CD4-positive, alpha-beta T cell treated with Interleukin-6 for 4 hours (primary cell): ENCODE results near the gene CFAP46.
"Not testable (repeated sequence)": the region's sequence is repeated elsewhere in the genome, so short reads cannot be mapped to it uniquely, and the experiment has no call there.

Experiments
- DNase-seq: peaks from one replicate; pipeline ENCODE4 v3.0.0-alpha.2; 2020; ENCODE audit warnings: mixed read lengths

CFAP46 gene

GRCh38 chr10:132926777-132927650 is 15.4 kb downstream of the CFAP46 start:
- DNase-seq: no peak

- no peak for DNase-seq
These were observed 16.3 kb downstream of the CFAP46 start for GRCh38 chr10:132926070-132926469.

- DNase-seq: no peak
These were observed 16.8 kb downstream of the CFAP46 start for GRCh38 chr10:132925614-132926013.

- no peak for DNase-seq
These were observed 17.3 kb downstream of the CFAP46 start for GRCh38 chr10:132925071-132925561.

- no peak for DNase-seq
These were observed 18.1 kb downstream of the CFAP46 start for GRCh38 chr10:132924046-132924952.

GRCh38 chr10:132923384-132923783 is 19.0 kb downstream of the CFAP46 start:
- DNase-seq: not testable (repeated sequence)

GRCh38 chr10:132922872-132923271 is 19.5 kb downstream of the CFAP46 start:
- DNase-seq: no peak

- DNase-seq: no peak
These were observed 20.3 kb downstream of the CFAP46 start for GRCh38 chr10:132921818-132922807.

- DNase-seq: no peak
These were observed 21.3 kb downstream of the CFAP46 start for GRCh38 chr10:132921086-132921485.

- DNase-seq: no peak
These were observed 22.1 kb downstream of the CFAP46 start for GRCh38 chr10:132920101-132920925.

- no peak for DNase-seq
These were observed 22.8 kb downstream of the CFAP46 start for GRCh38 chr10:132919374-132920100.

GRCh38 chr10:132918617-132919373 is 23.6 kb downstream of the CFAP46 start:
- no peak for DNase-seq

GRCh38 chr10:132918264-132918616 is 24.1 kb downstream of the CFAP46 start:
- DNase-seq: no peak

GRCh38 chr10:132916956-132917666 is 25.3 kb downstream of the CFAP46 start:
- no peak for DNase-seq

- no peak for DNase-seq
These were observed 25.9 kb downstream of the CFAP46 start for GRCh38 chr10:132916421-132916841.

GRCh38 chr10:132915411-132915810 is 27.0 kb downstream of the CFAP46 start:
- no peak for DNase-seq

- DNase-seq: no peak
These were observed 27.6 kb downstream of the CFAP46 start for GRCh38 chr10:132914732-132915131.

- DNase-seq: no peak
These were observed 28.7 kb downstream of the CFAP46 start for GRCh38 chr10:132913559-132914115.
